HG02610 (cell line): ENCODE measurements around the gene ANAPC5.
"Not testable (repeated sequence)": the region's sequence is repeated elsewhere in the genome, so short reads cannot be mapped to it uniquely, and the experiment has no call there.

Experiments used
- ATAC-seq: cut with Tn5 transposase; IDR thresholded peaks from one replicate; pipeline ENCODE4 v1.9.1; 2021; ENCODE audit warnings: mild to moderate bottlenecking, moderate library complexity; ENCODE audit not compliant: unreplicated experiment

Gene ANAPC5

GRCh38 chr12:121323908-121324307, 28.3 kb downstream of the ANAPC5 start:
- no peak for ATAC-seq

GRCh38 chr12:121318121-121318520, 34.1 kb downstream of the ANAPC5 start:
- ATAC-seq: no peak

GRCh38 chr12:121314431-121314830, 37.8 kb downstream of the ANAPC5 start:
- no peak for ATAC-seq

GRCh38 chr12:121310231-121310630, 42.0 kb downstream of the ANAPC5 start:
- not testable (repeated sequence) for ATAC-seq

- ATAC-seq: not testable (repeated sequence)
Observed at GRCh38 chr12:121307397-121307796, 44.8 kb downstream of the ANAPC5 start.

GRCh38 chr12:121304306-121304705, 47.9 kb downstream of the ANAPC5 start:
- ATAC-seq: no peak

- ATAC-seq: no peak
Observed at GRCh38 chr12:121301876-121302275, 50.3 kb downstream of the ANAPC5 start.

- no peak for ATAC-seq
Observed at GRCh38 chr12:121300083-121300819, 52.0 kb downstream of the ANAPC5 start.

- no peak for ATAC-seq
Observed at GRCh38 chr12:121299662-121300061, 52.5 kb downstream of the ANAPC5 start.

- ATAC-seq: not testable (repeated sequence)
Observed at GRCh38 chr12:121298411-121298810, 53.8 kb downstream of the ANAPC5 start.

- ATAC-seq: no peak
Observed at GRCh38 chr12:121297435-121297991, 54.7 kb downstream of the ANAPC5 start.

GRCh38 chr12:121296618-121297434, 55.4 kb downstream of the ANAPC5 start, which contains the start of gene CAMKK2:
Gene CAMKK2, minus strand, starts transcription at chr12:121296709. Its CDS starts 22,183 bp downstream, at chr12:121274526.
- peak; percentile 86 for ATAC-seq

- ATAC-seq: peak; percentile 19
Observed at GRCh38 chr12:121295746-121296617, 56.2 kb downstream of the ANAPC5 start.

GRCh38 chr12:121295116-121295745, 57.0 kb downstream of the ANAPC5 start:
- ATAC-seq: no peak

- no peak for ATAC-seq
Observed at GRCh38 chr12:121294151-121294889, 57.9 kb downstream of the ANAPC5 start.

GRCh38 chr12:121293603-121294002, 58.6 kb downstream of the ANAPC5 start:
- ATAC-seq: no peak

- no peak for ATAC-seq
Observed at GRCh38 chr12:121290410-121290809, 61.8 kb downstream of the ANAPC5 start.

GRCh38 chr12:121289962-121290361, 62.2 kb downstream of the ANAPC5 start:
- no peak for ATAC-seq

- no peak for ATAC-seq
Observed at GRCh38 chr12:121288986-121289385, 63.2 kb downstream of the ANAPC5 start.
